ENCODE data around the gene DCLRE1A.

DCLRE1A gene

GRCh38 chr10:113875212-113875611 is 21.3 kb upstream of the DCLRE1A start:
- ChIA-PET POLR2A (no interaction called here), CTCF (interaction anchor here (0.9 kb wide), 1 partner anchor 18 kb away, joined by 3 read pairs; no protein-coding TSS in a partner anchor)
- peaks cover 0 to 19% (median 2%) of the 10 kb centered on the region in 5 experiments for H3K9me3 ChIP-seq (ENCODE audit: control extremely low read depth in 1 of 5, control insufficient read depth in 4 of 5, insufficient read depth in 2 of 5, low read depth in 1 of 5, low read length in 4 of 5)
- no peak overlapping the region for H3K27ac ChIP-seq (ENCODE audit: insufficient read depth in 1 of 2, low read depth in 1 of 2, low read length in 2 of 2, poor library complexity in 1 of 2, severe bottlenecking in 2 of 2)
- DNase-seq = no peak
- no CpG with 5 or more reads among the region's 1 CpG for WGBS (ENCODE audit: insufficient coverage)
- peaks cover 4 to 29% (median 8%) of the 10 kb centered on the region in 4 experiments for H3K36me3 ChIP-seq (ENCODE audit: control insufficient read depth in 4 of 4, insufficient read depth in 4 of 4, low read length in 3 of 4)
- no peaks in the 10 kb centered on the region for H3K27me3 ChIP-seq (replicated peaks in 2 of 5; ENCODE audit: control insufficient read depth in 4 of 5, insufficient read depth in 5 of 5, low read length in 4 of 5)
- H3K4me3 ChIP-seq (ENCODE audit: control insufficient read depth in 1 of 7, extremely low read depth in 1 of 7, insufficient read depth in 4 of 7, low read depth in 2 of 7, low read length in 6 of 7) = no peak overlapping the region
- peaks cover 0 to 5% (median 0%) of the 10 kb centered on the region in 4 experiments for H3K4me1 ChIP-seq (ENCODE audit: control extremely low read depth in 1 of 4, control insufficient read depth in 4 of 4, insufficient read depth in 4 of 4, low read length in 3 of 4)

GRCh38 chr10:113872139-113873030 is 18.5 kb upstream of the DCLRE1A start:
- Histone ChIP-seq H3K27me3 (replicated peaks in 2 of 5; ENCODE audit: control insufficient read depth in 4 of 5, insufficient read depth in 5 of 5, low read length in 4 of 5) (no peaks in the 10 kb centered on the region), H3K4me3 (ENCODE audit: control insufficient read depth in 1 of 7, extremely low read depth in 1 of 7, insufficient read depth in 4 of 7, low read depth in 2 of 7, low read length in 6 of 7) (no peak overlapping the region), H3K27ac (ENCODE audit: insufficient read depth in 1 of 2, low read depth in 1 of 2, low read length in 2 of 2, poor library complexity in 1 of 2, severe bottlenecking in 2 of 2) (no peak overlapping the region), H3K36me3 (ENCODE audit: control insufficient read depth in 4 of 4, insufficient read depth in 4 of 4, low read length in 3 of 4) (peaks cover 5 to 32% (median 10%) of the 10 kb centered on the region in 4 experiments), H3K4me1 (ENCODE audit: control extremely low read depth in 1 of 4, control insufficient read depth in 4 of 4, insufficient read depth in 4 of 4, low read length in 3 of 4) (peaks cover 0 to 7% (median 0%) of the 10 kb centered on the region in 4 experiments), H3K9me3 (ENCODE audit: control extremely low read depth in 1 of 5, control insufficient read depth in 4 of 5, insufficient read depth in 2 of 5, low read depth in 1 of 5, low read length in 4 of 5) (peaks cover 0 to 19% (median 2%) of the 10 kb centered on the region in 5 experiments)
- CTCF ChIA-PET = interaction anchor here (0.9 to 1.6 kb wide), 4 partner anchors 21 to 233 kb away, joined by 3 to 6 read pairs (median 4); no protein-coding TSS in a partner anchor
- no CpG with 5 or more reads among the region's 3 CpGs for WGBS (ENCODE audit: insufficient coverage)
- POLR2A ChIA-PET = interaction anchor here (0.6 kb wide), 1 partner anchor 15 kb away, joined by 4 read pairs; no protein-coding TSS in a partner anchor
- peak in 2 of 3 donors; percentile 52 to 60 for DNase-seq

GRCh38 chr10:113869789-113870188 is 15.9 kb upstream of the DCLRE1A start:
- POLR2A ChIA-PET = no interaction called here
- DNase-seq = no peak

GRCh38 chr10:113867904-113868303 is 14.0 kb upstream of the DCLRE1A start:
- CTCF ChIA-PET = interaction anchor here (0.7 kb wide), 1 partner anchor 188 kb away, joined by 3 read pairs; no protein-coding TSS in a partner anchor

More at GRCh38 chr10:113869789-113870188, 15.9 kb upstream of the DCLRE1A start:
- Histone ChIP-seq H3K9me3 (ENCODE audit: control extremely low read depth in 1 of 5, control insufficient read depth in 4 of 5, insufficient read depth in 2 of 5, low read depth in 1 of 5, low read length in 4 of 5) (peaks cover 0 to 19% (median 2%) of the 10 kb centered on the region in 5 experiments), H3K27ac (ENCODE audit: insufficient read depth in 1 of 2, low read depth in 1 of 2, low read length in 2 of 2, poor library complexity in 1 of 2, severe bottlenecking in 2 of 2) (no peak overlapping the region), H3K36me3 (ENCODE audit: control insufficient read depth in 4 of 4, insufficient read depth in 4 of 4, low read length in 3 of 4) (peaks cover 2 to 33% (median 11%) of the 10 kb centered on the region in 4 experiments), H3K4me1 (ENCODE audit: control extremely low read depth in 1 of 4, control insufficient read depth in 4 of 4, insufficient read depth in 4 of 4, low read length in 3 of 4) (peaks cover 0 to 21% (median 5%) of the 10 kb centered on the region in 4 experiments), H3K4me3 (ENCODE audit: control insufficient read depth in 1 of 7, extremely low read depth in 1 of 7, insufficient read depth in 4 of 7, low read depth in 2 of 7, low read length in 6 of 7) (no peak overlapping the region), H3K27me3 (replicated peaks in 2 of 5; ENCODE audit: control insufficient read depth in 4 of 5, insufficient read depth in 5 of 5, low read length in 4 of 5) (no peaks in the 10 kb centered on the region)
- WGBS (ENCODE audit: insufficient coverage) = no CpG with 5 or more reads among the region's 2 CpGs
- CTCF ChIA-PET = no interaction called here

GRCh38 chr10:113866551-113867394 is 12.9 kb upstream of the DCLRE1A start:
- no CpG with 5 or more reads among the region's 5 CpGs for WGBS (ENCODE audit: insufficient coverage)

More at GRCh38 chr10:113867904-113868303, 14.0 kb upstream of the DCLRE1A start:
- H3K27ac ChIP-seq (ENCODE audit: insufficient read depth in 1 of 2, low read depth in 1 of 2, low read length in 2 of 2, poor library complexity in 1 of 2, severe bottlenecking in 2 of 2) = no peak overlapping the region
- POLR2A ChIA-PET = no interaction called here
- peaks cover 0 to 40% (median 12%) of the 10 kb centered on the region in 4 experiments for H3K36me3 ChIP-seq (ENCODE audit: control insufficient read depth in 4 of 4, insufficient read depth in 4 of 4, low read length in 3 of 4)
- no peaks in the 10 kb centered on the region for H3K27me3 ChIP-seq (replicated peaks in 2 of 5; ENCODE audit: control insufficient read depth in 4 of 5, insufficient read depth in 5 of 5, low read length in 4 of 5)
- H3K9me3 ChIP-seq (ENCODE audit: control extremely low read depth in 1 of 5, control insufficient read depth in 4 of 5, insufficient read depth in 2 of 5, low read depth in 1 of 5, low read length in 4 of 5) = peaks cover 0 to 12% (median 0%) of the 10 kb centered on the region in 5 experiments
- DNase-seq = peak in 2 of 3 donors; percentile 13 to 21
- H3K4me3 ChIP-seq (ENCODE audit: control insufficient read depth in 1 of 7, extremely low read depth in 1 of 7, insufficient read depth in 4 of 7, low read depth in 2 of 7, low read length in 6 of 7) = no peak overlapping the region
- no CpG with 5 or more reads among the region's 4 CpGs for WGBS (ENCODE audit: insufficient coverage)
- H3K4me1 ChIP-seq (ENCODE audit: control extremely low read depth in 1 of 4, control insufficient read depth in 4 of 4, insufficient read depth in 4 of 4, low read length in 3 of 4) = peaks cover 0 to 21% (median 5%) of the 10 kb centered on the region in 4 experiments

GRCh38 chr10:113865901-113866300 is 12.0 kb upstream of the DCLRE1A start:
- DNase-seq = peak in 2 of 3 donors; percentile 43 to 53
- POLR2A ChIA-PET = no interaction called here
- H3K27ac ChIP-seq (ENCODE audit: insufficient read depth in 1 of 2, low read depth in 1 of 2, low read length in 2 of 2, poor library complexity in 1 of 2, severe bottlenecking in 2 of 2) = no peak overlapping the region
- peaks cover 0 to 4% (median 3%) of the 10 kb centered on the region in 5 experiments for H3K9me3 ChIP-seq (ENCODE audit: control extremely low read depth in 1 of 5, control insufficient read depth in 4 of 5, insufficient read depth in 2 of 5, low read depth in 1 of 5, low read length in 4 of 5)
- H3K36me3 ChIP-seq (ENCODE audit: control insufficient read depth in 4 of 4, insufficient read depth in 4 of 4, low read length in 3 of 4) = peaks cover 4 to 39% (median 21%) of the 10 kb centered on the region in 4 experiments
- peaks cover 0 to 21% (median 5%) of the 10 kb centered on the region in 4 experiments for H3K4me1 ChIP-seq (ENCODE audit: control extremely low read depth in 1 of 4, control insufficient read depth in 4 of 4, insufficient read depth in 4 of 4, low read length in 3 of 4)
- WGBS (ENCODE audit: insufficient coverage) = no CpG with 5 or more reads among the region's 3 CpGs
- CTCF ChIA-PET = no interaction called here
- H3K4me3 ChIP-seq (ENCODE audit: control insufficient read depth in 1 of 7, extremely low read depth in 1 of 7, insufficient read depth in 4 of 7, low read depth in 2 of 7, low read length in 6 of 7) = no peak overlapping the region
- no peaks in the 10 kb centered on the region for H3K27me3 ChIP-seq (replicated peaks in 2 of 5; ENCODE audit: control insufficient read depth in 4 of 5, insufficient read depth in 5 of 5, low read length in 4 of 5)

More at GRCh38 chr10:113866551-113867394, 12.9 kb upstream of the DCLRE1A start:
- Histone ChIP-seq H3K36me3 (ENCODE audit: control insufficient read depth in 4 of 4, insufficient read depth in 4 of 4, low read length in 3 of 4) (peaks cover 0 to 38% (median 15%) of the 10 kb centered on the region in 4 experiments), H3K4me1 (ENCODE audit: control extremely low read depth in 1 of 4, control insufficient read depth in 4 of 4, insufficient read depth in 4 of 4, low read length in 3 of 4) (peaks cover 0 to 21% (median 5%) of the 10 kb centered on the region in 4 experiments), H3K9me3 (ENCODE audit: control extremely low read depth in 1 of 5, control insufficient read depth in 4 of 5, insufficient read depth in 2 of 5, low read depth in 1 of 5, low read length in 4 of 5) (peaks cover 0 to 3% (median 0%) of the 10 kb centered on the region in 5 experiments), H3K4me3 (ENCODE audit: control insufficient read depth in 1 of 7, extremely low read depth in 1 of 7, insufficient read depth in 4 of 7, low read depth in 2 of 7, low read length in 6 of 7) (no peak overlapping the region), H3K27ac (ENCODE audit: insufficient read depth in 1 of 2, low read depth in 1 of 2, low read length in 2 of 2, poor library complexity in 1 of 2, severe bottlenecking in 2 of 2) (no peak overlapping the region), H3K27me3 (replicated peaks in 2 of 5; ENCODE audit: control insufficient read depth in 4 of 5, insufficient read depth in 5 of 5, low read length in 4 of 5) (no peaks in the 10 kb centered on the region)
- ChIA-PET POLR2A (no interaction called here), CTCF (no interaction called here)
- DNase-seq = peak in 1 of 3 donors; percentile 13
